GM23248 (cell line): ENCODE measurements around the gene KCNK6.

Experiments
- EZH2 ChIP-seq: fragments of 200-600 bp; sonication (generic); IDR thresholded peaks from 2 replicates; pipeline ENCODE4 v1.6.1; 2018; ENCODE audit warnings: antibody characterized with exemption, mild to moderate bottlenecking; ENCODE audit not compliant: insufficient read depth, poor library complexity, severe bottlenecking
- EZH2phosphoT487 ChIP-seq: fragments of 200-600 bp; sonication (generic); IDR thresholded peaks from 2 replicates; pipeline ENCODE4 v1.6.1; 2018; ENCODE audit warnings: antibody characterized with exemption, moderate library complexity, mild to moderate bottlenecking, low read depth; ENCODE audit not compliant: insufficient read depth

DNA sequence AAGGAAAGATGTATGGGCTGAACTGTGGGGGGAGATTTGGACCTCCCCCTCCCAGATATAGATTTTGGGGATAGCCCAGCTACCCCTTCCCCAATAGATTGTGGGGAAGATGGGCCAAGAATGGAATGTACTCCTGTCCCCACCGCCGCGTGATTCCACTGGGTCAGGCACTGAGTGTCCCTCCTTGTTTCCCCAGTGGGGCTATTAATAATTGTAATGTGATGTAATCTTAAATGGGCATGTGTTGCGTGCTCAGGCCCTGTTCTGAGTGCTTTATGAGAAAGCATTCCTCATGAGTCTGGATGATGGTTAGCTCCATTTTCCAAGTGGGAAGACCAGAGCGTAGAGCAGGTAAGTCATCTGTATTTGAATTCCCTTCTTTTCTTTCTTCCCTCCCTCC is 56.1 kb downstream of the KCNK6 start:
- TF ChIP-seq EZH2phosphoT487 (no peak), EZH2 (no peak)
